LNCaP clone FGC (cell line): ENCODE results near the gene ERG28.
"Not testable (repeated sequence)": the region's sequence is repeated elsewhere in the genome, so short reads cannot be mapped to it uniquely, and the experiment has no call there.

ENCODE experiments used
- DNase-seq: peaks from one replicate; pipeline ENCODE4 v3.0.0-alpha.2; 2011; ENCODE audit warnings: low read depth
- H3K4me3 ChIP-seq: 2 replicates; pipeline ENCODE4 v1.5.1; 2011; ENCODE audit warnings: mild to moderate bottlenecking, low read depth, low read length, control low read depth
- TF ChIP-seq, protein P1 (sequence below): IDR thresholded peaks from 2 replicates; pipeline ENCODE4 v1.5.1; 2012; ENCODE audit warnings: mild to moderate bottlenecking; ENCODE audit not compliant: control insufficient read depth, insufficient read depth; ENCODE audit errors: extremely low read depth

The ERG28 gene

DNA sequence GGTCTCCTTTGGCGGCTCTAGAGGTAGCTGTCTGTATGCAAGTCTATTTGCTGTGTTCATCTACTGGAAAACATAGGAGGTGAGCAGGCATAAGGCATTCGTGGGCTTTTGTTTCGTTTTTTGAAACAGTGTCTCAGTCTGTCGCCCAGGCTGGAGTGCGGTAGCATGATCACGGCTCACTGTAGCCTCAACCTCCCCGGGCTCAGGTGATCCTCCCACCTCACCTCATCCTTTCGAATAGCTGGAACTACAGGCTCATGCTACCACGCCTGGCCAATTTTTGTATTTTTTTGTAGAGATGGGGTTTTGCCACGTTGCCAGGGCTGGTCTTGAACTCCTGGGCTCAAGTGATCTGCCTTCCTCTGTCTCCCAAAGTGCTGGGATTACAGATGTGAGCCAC is 54.8 kb downstream of the ERG28 start:
- no peak overlapping the region for H3K4me3 ChIP-seq
- DNase-seq = no peak
- TF ChIP-seq, protein P1, sequence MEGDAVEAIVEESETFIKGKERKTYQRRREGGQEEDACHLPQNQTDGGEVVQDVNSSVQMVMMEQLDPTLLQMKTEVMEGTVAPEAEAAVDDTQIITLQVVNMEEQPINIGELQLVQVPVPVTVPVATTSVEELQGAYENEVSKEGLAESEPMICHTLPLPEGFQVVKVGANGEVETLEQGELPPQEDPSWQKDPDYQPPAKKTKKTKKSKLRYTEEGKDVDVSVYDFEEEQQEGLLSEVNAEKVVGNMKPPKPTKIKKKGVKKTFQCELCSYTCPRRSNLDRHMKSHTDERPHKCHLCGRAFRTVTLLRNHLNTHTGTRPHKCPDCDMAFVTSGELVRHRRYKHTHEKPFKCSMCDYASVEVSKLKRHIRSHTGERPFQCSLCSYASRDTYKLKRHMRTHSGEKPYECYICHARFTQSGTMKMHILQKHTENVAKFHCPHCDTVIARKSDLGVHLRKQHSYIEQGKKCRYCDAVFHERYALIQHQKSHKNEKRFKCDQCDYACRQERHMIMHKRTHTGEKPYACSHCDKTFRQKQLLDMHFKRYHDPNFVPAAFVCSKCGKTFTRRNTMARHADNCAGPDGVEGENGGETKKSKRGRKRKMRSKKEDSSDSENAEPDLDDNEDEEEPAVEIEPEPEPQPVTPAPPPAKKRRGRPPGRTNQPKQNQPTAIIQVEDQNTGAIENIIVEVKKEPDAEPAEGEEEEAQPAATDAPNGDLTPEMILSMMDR = no peak

DNA sequence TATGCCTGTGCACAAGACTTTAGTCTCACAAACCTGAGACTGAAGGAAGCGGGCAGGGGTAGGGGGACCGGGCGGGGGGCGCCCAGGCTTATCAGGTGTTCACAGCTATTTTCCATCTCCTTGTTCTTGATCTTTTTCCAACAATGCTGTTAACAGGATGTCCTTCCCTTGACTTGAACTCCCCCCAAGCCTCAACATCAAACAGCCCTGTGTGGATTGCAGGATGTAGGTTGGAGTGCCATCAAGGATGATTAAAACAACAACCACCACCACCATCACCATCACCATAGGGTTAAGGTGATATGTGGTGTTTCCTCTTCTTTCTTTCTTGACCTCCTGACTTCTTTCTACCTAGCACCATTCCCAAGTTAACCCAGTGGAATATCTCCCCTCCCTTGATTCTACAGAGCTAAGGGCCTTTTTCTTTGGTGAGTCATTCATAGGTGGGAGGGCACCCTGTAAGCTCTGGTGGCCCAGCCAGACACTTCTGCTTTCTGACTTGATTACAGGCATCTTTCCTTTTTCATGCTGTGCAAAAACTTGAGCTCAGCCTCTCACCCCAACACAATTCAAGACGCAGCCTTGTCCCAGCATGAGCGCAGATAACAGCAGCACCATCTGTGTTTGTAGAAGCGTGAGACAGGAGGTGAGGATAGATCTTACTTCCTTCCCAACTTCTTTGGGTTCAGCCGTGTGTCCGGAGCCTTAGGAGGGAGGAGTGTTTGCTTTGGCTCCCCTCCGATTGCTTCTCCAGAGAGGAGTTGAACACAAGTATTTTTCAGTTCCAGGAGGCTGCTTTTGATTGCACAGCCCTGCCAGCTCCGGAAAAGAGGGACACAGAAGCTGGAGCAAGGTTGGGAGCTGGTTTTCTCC is 55.5 kb downstream of the ERG28 start:
- TF ChIP-seq, protein P1 = no peak
- H3K4me3 ChIP-seq = no peak overlapping the region
- DNase-seq = no peak

GRCh38 chr14:75602503-75602902 is 58.2 kb downstream of the ERG28 start:
- TF ChIP-seq, protein P1 = no peak
- DNase-seq = no peak
- H3K4me3 ChIP-seq = no peak overlapping the region

DNA sequence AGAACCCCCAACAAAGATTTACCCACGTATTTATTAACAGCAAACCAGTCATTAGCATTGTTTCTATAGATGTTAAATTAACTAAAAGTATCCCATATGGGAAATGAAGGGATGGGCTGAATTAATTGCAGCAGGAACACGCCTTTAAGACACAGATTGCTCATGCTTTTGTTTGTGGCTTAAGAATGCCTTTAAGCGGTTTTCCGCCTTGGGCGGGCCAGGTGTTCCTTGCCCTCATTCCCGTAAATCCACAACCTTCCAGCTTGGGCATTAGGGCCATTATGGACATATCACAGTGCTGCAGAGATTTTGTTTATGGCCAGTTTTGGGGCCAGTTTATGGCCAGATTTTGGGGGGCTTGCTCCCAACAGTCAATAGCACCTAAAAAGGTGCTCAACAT is 59.6 kb downstream of the ERG28 start:
- not testable (repeated sequence) for DNase-seq, H3K4me3 ChIP-seq

DNA sequence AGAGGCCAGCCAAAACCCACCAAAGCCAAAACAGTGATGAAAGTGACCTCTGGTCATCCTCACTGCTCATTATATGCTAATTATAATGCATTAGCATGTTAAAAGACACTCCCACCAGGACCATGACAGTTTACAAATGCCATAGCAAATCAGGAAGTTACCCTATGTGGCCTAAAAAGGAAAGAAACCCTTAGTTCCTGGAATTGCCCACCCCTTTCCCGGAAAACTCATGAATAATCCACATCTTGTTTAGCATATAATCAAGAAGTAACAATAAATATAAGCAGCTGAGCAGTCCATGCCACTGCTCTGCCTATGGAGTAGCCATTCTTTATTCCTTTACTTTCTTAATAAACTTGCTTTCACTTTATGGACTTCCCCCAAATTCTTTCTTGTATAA is 60.6 kb downstream of the ERG28 start:
- H3K4me3 ChIP-seq, DNase-seq: not testable (repeated sequence)
